Measurements from ENCODE around the gene LARGE2.
A peak's percentile ranks its signal among the peaks of the same experiment; 100 is the strongest.

Gene LARGE2

DNA sequence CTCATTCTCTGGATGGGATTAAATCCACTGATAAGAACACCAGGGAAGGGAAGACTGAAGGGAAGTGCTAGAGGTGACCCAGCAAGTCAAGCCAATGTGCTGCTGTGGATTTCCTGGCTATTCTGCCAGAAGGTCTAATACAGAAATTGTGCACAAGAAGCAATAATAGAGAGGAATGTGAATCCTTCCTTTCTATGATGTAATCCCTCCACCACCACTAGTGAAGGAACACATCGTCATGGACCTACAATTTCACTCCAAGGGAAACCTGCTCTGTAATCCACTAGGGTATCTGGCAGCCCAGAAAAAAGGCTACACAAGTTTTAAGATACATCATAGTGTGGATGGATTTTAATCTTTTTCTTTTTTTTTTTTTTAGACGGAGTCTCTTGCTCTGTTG lies 17.4 kb downstream of the LARGE2 start:
- in situ Hi-C loops (cut with MboI; ENCODE audit: low pct_unique_long_range_greater_than_20kb, low sequenced_read_pairs) = no loop called here
- DNase-seq = no peak

DNA sequence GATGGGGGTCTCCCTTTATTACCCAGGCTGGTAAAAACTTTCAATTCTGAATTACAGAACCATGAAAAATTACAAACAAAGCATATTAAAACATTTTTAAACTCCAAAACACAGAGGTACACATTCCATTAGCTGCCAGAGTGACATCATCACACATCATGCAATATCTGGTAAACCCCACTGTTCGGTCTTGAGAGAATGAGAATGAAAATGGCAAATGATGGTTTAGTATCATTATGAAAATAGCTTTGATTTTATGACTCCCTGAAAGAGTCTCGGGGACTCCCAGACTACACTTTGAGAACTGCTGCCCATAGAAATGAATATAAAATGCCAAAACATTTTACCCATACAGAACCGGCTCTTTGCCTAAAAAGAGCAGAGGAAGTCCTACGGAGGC lies 18.8 kb downstream of the LARGE2 start:
- DNase-seq = no peak
- in situ Hi-C loops (cut with MboI; ENCODE audit: low pct_unique_long_range_greater_than_20kb, low sequenced_read_pairs) = no loop called here

DNA sequence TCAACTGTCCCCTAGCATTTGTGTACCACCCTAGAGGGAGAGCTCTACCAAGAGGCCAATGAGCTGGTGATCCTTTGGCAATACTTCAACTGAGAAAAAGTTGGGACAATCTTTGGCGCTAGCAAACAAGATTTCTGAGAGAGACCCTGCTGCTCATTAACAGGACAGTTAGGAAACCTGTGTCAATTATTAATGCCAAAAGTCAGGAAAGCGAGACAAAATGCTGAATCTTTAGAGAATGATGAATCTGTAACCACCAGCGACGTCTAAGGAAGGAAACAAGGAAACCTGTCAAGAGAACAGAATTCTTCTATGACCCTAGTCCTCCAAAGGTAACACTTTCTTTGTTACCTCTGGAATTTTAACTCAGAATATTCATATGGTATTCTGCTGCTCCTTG lies 19.9 kb downstream of the LARGE2 start:
- DNase-seq = no peak
- in situ Hi-C loops (cut with MboI; ENCODE audit: low pct_unique_long_range_greater_than_20kb, low sequenced_read_pairs) = no loop called here

DNA sequence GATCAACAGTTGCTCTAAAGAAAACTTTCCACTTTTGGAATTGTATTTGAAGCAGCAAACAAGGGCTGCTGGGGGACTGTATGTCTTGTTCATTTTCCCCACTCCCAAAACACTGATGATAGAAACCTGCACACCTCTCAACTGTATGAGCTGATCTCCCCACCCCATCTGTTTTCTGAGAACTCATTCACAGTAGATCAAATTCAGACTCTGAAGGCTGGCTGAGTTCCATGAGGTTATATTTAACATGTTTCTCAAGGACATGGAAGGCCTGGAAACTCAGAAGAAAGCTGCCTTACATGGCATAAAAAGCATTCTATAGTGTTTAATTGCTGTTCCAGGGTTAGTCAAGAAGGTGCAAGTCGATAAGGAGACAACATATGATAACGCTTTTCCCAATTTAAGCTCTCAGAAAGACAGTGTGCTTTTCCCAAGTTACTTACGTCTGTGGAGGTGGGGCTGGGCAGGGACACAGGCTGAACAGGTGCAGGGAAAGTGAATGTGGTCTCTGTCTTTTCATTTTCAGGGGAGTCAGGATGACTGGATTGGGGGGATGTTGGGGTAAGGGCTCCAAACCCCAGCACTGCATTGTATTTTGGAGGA lies 23.0 kb downstream of the LARGE2 start:
- in situ Hi-C loops (cut with MboI; ENCODE audit: low pct_unique_long_range_greater_than_20kb, low sequenced_read_pairs) = no loop called here
- no peak for DNase-seq

DNA sequence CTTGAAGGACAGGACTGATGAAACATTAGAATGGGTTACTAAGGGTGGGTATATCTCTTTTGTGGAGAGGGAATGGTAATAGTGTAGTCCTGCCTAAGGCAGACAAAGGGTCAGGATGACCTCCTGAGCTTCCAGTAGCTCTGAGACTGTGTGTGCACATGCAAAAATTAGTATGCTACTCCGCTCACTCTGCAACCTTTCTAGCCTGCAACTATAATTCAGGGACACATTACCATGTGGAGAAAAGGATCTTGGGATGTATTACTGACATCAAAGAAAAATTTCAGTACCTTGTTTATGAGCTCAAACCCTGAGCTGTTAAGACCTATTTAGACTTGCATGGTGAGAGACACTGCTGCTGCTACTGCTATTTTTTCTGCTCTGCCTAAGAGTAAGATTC lies 25.4 kb downstream of the LARGE2 start:
- DNase-seq = no peak
- in situ Hi-C loops (cut with MboI; ENCODE audit: low pct_unique_long_range_greater_than_20kb, low sequenced_read_pairs) = no loop called here

DNA sequence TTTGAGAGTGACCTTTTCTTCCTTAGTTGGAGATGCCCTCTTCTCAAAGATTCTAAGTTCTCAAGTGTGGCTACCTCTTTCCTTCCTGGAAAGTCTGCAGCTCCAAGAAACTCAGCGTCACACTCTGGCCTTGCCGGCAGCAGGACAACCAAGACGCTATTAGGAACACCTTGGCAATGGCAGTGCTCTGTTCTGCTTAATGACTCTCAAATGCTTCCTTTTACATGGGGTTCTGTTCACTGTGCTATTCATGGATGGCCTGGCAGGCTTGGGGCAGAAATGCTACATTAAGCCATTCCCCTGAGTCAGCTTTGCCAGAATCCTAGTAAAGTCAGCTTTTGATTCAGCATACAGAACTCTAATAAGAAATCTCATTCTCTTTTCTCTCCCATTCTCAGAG lies 25.9 kb downstream of the LARGE2 start:
- no peak for DNase-seq
- in situ Hi-C loops (cut with MboI; ENCODE audit: low pct_unique_long_range_greater_than_20kb, low sequenced_read_pairs) = no loop called here

DNA sequence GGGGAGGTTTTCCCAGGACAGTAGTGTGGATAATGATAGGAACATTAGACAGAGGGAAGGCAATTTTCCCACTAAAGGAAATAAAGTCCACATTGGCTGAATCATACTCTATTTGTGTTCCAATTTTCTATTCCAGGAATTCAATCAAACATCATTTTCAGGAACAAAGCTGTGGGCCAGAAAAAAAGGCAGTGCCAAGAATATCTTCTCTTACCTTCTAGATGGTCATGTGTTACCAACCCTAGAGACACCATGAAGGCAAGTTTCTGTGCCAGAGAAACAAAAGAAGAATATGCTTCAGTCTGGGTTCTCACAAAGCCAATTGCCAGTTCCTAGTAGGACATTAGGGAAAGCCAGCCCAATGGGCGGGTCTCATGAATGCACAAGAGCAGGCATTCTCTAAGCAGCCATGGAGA lies 27.5 kb downstream of the LARGE2 start:
- in situ Hi-C loops (cut with MboI; ENCODE audit: low pct_unique_long_range_greater_than_20kb, low sequenced_read_pairs) = no loop called here
- no peak for DNase-seq

DNA sequence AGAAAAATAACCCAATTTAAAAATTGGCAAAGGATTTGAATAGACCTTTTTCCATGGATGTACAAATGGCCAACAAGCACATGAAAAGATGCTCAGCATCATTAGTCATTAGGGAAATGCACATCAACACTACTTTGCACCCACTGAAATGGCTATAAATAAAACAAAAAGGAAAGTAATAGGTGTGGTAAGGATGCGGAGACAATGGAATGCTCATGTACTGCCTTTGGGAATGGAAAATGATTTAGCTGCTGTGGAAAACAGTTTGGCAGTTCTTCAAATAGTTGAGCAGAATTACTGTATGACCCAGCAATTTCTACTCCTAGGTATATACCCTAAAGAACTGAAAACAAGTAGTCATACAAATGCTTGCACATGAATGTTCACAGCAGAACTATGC lies 37.4 kb downstream of the LARGE2 start:
- in situ Hi-C loops (cut with MboI; ENCODE audit: low pct_unique_long_range_greater_than_20kb, low sequenced_read_pairs) = no loop called here
- no peak for DNase-seq

DNA sequence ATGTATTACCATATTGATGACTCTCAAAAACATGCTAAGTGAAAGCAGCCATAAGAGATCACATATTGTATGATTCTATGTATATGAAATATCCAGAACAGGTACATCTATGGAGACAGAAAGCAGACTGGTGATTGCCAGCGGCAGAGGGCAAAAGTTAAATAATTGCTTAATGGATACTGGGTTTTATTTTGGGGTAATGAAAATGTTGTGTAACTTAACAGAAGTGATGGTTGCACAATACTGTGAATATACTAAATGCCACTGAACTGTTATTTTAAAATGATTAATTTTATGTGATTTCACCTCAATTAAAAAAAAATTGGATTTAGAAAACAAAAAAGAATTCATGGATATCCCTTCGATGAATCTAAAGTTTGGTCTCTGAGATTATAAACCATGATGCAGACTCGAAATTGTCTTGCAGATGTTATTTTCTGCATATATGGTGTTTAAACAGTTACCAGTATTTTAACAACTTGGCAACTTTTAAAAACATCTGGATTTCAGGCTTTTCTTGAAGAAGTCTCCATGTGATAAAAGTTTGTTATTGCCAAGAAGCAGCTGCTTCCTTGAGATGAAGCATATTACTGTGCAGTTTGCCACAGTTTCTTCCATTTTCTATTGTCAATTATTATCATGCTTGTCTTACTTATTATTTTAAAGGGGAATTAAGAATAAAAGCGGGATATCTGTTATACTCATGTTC lies 38.1 kb downstream of the LARGE2 start:
- in situ Hi-C loops (cut with MboI; ENCODE audit: low pct_unique_long_range_greater_than_20kb, low sequenced_read_pairs) = no loop called here
- DNase-seq = no peak

DNA sequence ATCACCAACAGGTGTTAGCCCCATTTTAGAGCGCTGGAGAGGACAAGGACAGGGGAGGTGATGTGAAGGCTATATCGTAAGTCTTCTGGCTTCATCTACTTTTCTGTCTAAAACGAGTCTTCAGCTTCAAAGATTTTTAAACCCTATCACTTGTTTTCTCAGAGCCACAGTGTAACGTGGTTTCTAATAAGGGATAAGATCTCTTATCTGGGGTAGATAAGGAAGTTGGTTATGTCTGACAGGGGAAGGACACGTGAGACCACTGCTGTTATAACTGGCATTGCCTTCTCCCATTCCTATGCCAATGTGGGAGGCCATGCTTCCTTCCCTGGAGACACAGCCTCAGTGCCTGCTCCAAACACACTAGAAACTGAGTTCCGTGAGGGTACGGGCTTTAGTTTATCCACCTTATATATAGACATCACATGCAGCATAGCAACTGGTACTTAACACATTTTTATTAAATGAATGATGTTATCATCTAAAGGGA lies 39.3 kb downstream of the LARGE2 start:
- no peak for DNase-seq
- in situ Hi-C loops (cut with MboI; ENCODE audit: low pct_unique_long_range_greater_than_20kb, low sequenced_read_pairs) = no loop called here

DNA sequence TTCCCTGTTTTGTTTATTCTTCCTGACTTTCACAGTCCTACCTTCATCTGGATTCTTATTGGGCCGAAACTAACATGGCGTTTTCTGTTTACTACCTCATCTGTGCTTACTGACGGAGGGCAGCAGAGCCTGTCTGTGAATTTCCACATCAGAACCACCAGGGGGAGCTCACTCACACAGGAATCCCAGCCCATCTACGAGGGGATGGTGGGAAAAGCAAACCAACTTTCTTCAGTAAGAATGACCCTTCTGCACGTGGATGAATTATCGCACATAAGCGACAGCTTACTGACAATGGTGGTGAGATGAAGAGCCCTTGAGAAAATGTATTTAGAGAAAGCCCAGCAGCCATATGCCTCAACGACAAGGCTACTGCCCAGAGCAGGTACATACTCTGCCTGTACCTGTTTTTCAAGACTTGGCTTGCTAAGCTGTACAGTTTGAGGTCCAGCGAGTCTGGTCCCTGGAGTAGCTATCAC lies 42.5 kb downstream of the LARGE2 start:
- peak; percentile 81 for DNase-seq
- in situ Hi-C loops (cut with MboI; ENCODE audit: low pct_unique_long_range_greater_than_20kb, low sequenced_read_pairs) = no loop called here

DNA sequence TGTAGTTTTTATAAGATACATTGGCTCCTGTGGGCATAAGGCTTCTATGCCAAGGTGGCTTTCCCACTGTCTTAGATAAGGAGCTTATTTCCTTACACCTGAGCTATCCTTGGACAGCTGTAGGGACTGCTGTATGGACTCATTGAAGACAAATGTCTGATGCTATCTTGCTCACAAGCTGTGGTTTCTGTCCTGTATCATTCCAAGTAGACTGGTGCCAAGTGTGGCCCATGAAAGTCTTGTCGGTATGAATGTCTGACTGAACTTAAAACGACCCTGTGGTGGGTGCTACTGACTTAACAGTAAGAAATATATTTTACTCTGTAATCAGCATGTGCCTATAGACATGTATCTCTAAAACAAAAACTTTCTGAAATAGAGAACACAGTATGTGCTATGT lies 45.0 kb downstream of the LARGE2 start:
- in situ Hi-C loops (cut with MboI; ENCODE audit: low pct_unique_long_range_greater_than_20kb, low sequenced_read_pairs) = no loop called here
- DNase-seq = no peak

DNA sequence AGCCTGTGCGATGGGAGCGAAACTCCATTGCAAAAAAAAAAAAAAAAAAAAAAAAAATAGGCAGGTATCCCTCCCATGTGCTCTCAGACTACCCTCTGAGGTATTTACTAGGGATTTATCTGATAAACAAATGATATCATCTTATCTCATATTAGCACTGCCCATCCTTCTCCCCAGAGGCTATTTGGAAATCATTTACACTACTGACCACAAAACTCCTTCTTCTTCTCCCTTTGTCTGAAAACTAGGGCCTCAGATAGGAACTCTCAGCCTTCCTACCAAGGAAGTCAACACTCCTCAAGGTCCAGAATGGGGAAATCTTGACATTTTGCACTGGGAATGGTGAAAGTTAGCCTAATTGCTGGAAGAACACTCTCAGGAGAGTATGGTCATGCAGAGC lies 46.4 kb downstream of the LARGE2 start:
- in situ Hi-C loops (cut with MboI; ENCODE audit: low pct_unique_long_range_greater_than_20kb, low sequenced_read_pairs) = no loop called here
- no peak for DNase-seq

DNA sequence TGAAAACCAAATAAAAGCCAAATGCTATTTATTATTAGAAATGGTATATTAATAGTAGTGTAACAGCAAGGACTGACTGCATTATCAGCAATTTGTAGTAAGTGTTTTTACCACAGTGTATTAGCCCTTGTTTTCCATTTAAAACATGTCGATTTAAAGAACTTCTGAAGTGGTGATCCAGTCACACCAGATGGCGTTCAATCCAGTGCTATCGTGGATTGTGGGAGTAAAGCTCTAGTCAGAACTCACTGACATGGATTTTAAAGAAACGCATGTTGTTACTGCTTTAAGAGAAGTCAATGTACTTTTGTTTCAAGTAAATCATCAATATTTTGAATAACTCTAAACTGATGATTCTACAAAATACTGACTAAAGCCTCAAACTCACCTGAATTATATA lies 51.1 kb downstream of the LARGE2 start:
- in situ Hi-C loops (cut with MboI; ENCODE audit: low pct_unique_long_range_greater_than_20kb, low sequenced_read_pairs) = no loop called here
- no peak for DNase-seq

DNA sequence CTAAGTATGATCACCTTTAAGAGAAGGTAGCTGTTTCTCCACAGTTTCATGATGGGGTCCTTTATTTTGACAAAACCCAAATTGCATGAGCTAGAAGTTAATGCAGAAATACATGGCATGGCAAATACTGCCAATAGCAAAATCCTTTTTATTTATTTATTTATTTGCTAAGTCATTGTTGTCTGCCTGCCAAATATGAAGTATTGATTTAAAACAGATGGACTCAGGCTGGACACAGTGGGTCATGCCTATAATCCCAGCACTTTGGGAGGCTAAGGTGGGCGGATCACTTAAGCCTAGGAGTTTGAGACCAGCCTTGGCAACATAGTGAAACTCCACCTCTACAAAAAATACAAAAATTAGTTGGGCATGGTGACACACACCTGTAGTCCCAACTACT lies 52.4 kb downstream of the LARGE2 start:
- in situ Hi-C loops (cut with MboI; ENCODE audit: low pct_unique_long_range_greater_than_20kb, low sequenced_read_pairs) = no loop called here
- no peak for DNase-seq
